Gastroesophageal sphincter (tissue), 4 donors: ENCODE measurements around the gene FBLIM1. TPM values are rescaled to one million over a fixed set of nuclear protein-coding genes. Genes with fewer than 3 reads are reported as not detected.

ENCODE experiments used
- ATAC-seq: fragments of 150-250 bp; one replicate; pipeline ENCODE4 v1.9.1; 2016; ENCODE audit warnings: mild to moderate bottlenecking, moderate library complexity
- H3K27ac ChIP-seq, 4 donors: fragments of 200-600 bp; sonication (generic) in 3 of 4; 1 replicate in 3 of 4; 2 replicates in 1 of 4; pipeline ENCODE4 v1.5.1; 2016 to 2019
- H3K27me3 ChIP-seq: fragments of 200-600 bp; sonication (generic); one replicate; pipeline ENCODE4 v1.5.1; 2019
- H3K36me3 ChIP-seq, 2 donors: fragments of 200-600 bp; sonication (generic); one replicate each; pipeline ENCODE4 v1.5.1; 2019; ENCODE audit warnings: control low read depth in 1 of 2
- H3K4me1 ChIP-seq, 3 donors: fragments of 200-600 bp; sonication (generic); 1 replicate in 2 of 3; 2 replicates in 1 of 3; pipeline ENCODE4 v1.5.1; 2016 to 2019; ENCODE audit warnings: control low read depth in 2 of 3
- H3K4me3 ChIP-seq, 2 donors: fragments of 200-600 bp; sonication (generic); one replicate each; pipeline ENCODE4 v1.5.1; 2019; ENCODE audit warnings: mild to moderate bottlenecking in 1 of 2, moderate library complexity in 1 of 2
- H3K9me3 ChIP-seq, 3 donors: fragments of 200-600 bp; sonication (generic); one replicate each; pipeline ENCODE4 v1.5.1; 2017 to 2019; ENCODE audit warnings: control low read depth in 2 of 3
- CTCF ChIP-seq, 4 experiments: fragments of 200-600 bp in 2 of 4; fragments of 450-650 bp in 2 of 4; sonication (generic) in 1 of 4; IDR thresholded peaks; one replicate each; pipeline ENCODE4 v1.5.1; 2017 to 2019; ENCODE audit warnings: antibody characterized with exemption in 4 of 4, mild to moderate bottlenecking in 2 of 4, moderate library complexity in 2 of 4
- EP300 ChIP-seq: sonication (generic); formaldehyde crosslinking; IDR thresholded peaks from one replicate; pipeline ENCODE4 v1.6.1; 2017; ENCODE audit warnings: antibody characterized with exemption, mild to moderate bottlenecking
- POLR2A ChIP-seq, 2 donors: fragments of 450-650 bp; IDR thresholded peaks; one replicate each; pipeline ENCODE4 v1.6.1; 2017; ENCODE audit warnings: antibody characterized with exemption in 2 of 2, mild to moderate bottlenecking in 2 of 2, moderate library complexity in 1 of 2
- POLR2AphosphoS5 ChIP-seq: sonication (generic); formaldehyde crosslinking; IDR thresholded peaks from one replicate; pipeline ENCODE4 v1.6.1; 2017; ENCODE audit warnings: antibody characterized with exemption
- WGBS, 2 donors: methylation state at CpG; one replicate each; pipeline ENCODE4 v1.1.5; 2018; ENCODE audit warnings: low coverage in 1 of 2; 5-methylcytosine and 5-hydroxymethylcytosine counted together
- total RNA-seq, 4 donors: library from RNA; depleted of rRNA; stranded (reverse); fragments of >200 nt; gene quantifications; one replicate each; pipeline ENCODE4 v1.1.0, GENCODE V29; 2016

Gene FBLIM1
- total RNA-seq, 4 donors from 2014 or later, result 40.4 to 106 (median 47.0) TPM

GRCh38 chr1:15722411-15722810 is 36.2 kb upstream of the FBLIM1 start:
- WGBS, 2 donors, result 60 to 89% methylated on average over 1 to 4 of the region's 4 CpGs
- no peaks in the 10 kb centered on the region for H3K27me3 ChIP-seq
- peaks cover 0 to 14% (median 0%) of the 10 kb centered on the region in 3 donors for H3K4me1 ChIP-seq
- H3K9me3 ChIP-seq, result no peaks in the 10 kb centered on the region
- H3K36me3 ChIP-seq, result peaks cover 0 to 98% of the 10 kb centered on the region in 2 donors
- ATAC-seq, result no peak
- no peak overlapping the region for H3K27ac ChIP-seq
- H3K4me3 ChIP-seq, result no peak overlapping the region
- TF ChIP-seq EP300 (no peak), POLR2AphosphoS5 (no peak)

- WGBS, 2 donors, result 72 to 75% methylated on average over 4 to 7 of the region's 13 CpGs
- no peaks in the 10 kb centered on the region for H3K9me3 ChIP-seq
- no peaks in the 10 kb centered on the region for H3K27me3 ChIP-seq
- H3K4me1 ChIP-seq, result peaks cover 0 to 8% (median 0%) of the 10 kb centered on the region in 3 donors
- no peak overlapping the region for H3K4me3 ChIP-seq
- no peak for ATAC-seq
- peaks cover 0 to 98% of the 10 kb centered on the region in 2 donors for H3K36me3 ChIP-seq
- H3K27ac ChIP-seq, result no peak overlapping the region
- no peak for TF ChIP-seq CTCF (IDR thresholded peaks at IDR 0.05)
- no peak for TF ChIP-seq POLR2AphosphoS5
- no peak for TF ChIP-seq POLR2A (IDR thresholded peaks at IDR 0.05)
- TF ChIP-seq EP300, result no peak
Measured at GRCh38 chr1:15722836-15723532, 35.6 kb upstream of the FBLIM1 start.

GRCh38 chr1:15723631-15724246 is 34.9 kb upstream of the FBLIM1 start:
- no peak overlapping the region for H3K4me3 ChIP-seq
- H3K27me3 ChIP-seq, result no peaks in the 10 kb centered on the region
- no peak for ATAC-seq
- H3K9me3 ChIP-seq, result no peaks in the 10 kb centered on the region
- H3K36me3 ChIP-seq, result peaks cover 0 to 98% of the 10 kb centered on the region in 2 donors
- no peak for TF ChIP-seq CTCF (IDR thresholded peaks at IDR 0.05)
- no peak for TF ChIP-seq POLR2AphosphoS5
- TF ChIP-seq POLR2A (IDR thresholded peaks at IDR 0.05), result no peak
- no peak for TF ChIP-seq EP300
- WGBS, 2 donors, result 82 to 87% methylated on average over 2 to 4 of the region's 20 CpGs
- H3K4me1 ChIP-seq, result peaks cover 0 to under 1% (median 0%) of the 10 kb centered on the region in 3 donors
- no peak overlapping the region for H3K27ac ChIP-seq

- Histone ChIP-seq H3K27me3 (no peaks in the 10 kb centered on the region), H3K4me3 (no peak overlapping the region), H3K36me3 (peaks cover 0 to 98% of the 10 kb centered on the region in 2 donors), H3K27ac (no peak overlapping the region), H3K9me3 (no peaks in the 10 kb centered on the region), H3K4me1 (no peaks in the 10 kb centered on the region)
- TF ChIP-seq POLR2A (IDR thresholded peaks at IDR 0.05) (no peak), EP300 (no peak), CTCF (IDR thresholded peaks at IDR 0.05) (no peak)
- 67 to 88% methylated on average over 3 to 5 of the region's 26 CpGs for WGBS, 2 donors
- ATAC-seq, result no peak
Measured at GRCh38 chr1:15724949-15725880, 33.4 kb upstream of the FBLIM1 start.

- no peaks in the 10 kb centered on the region for H3K4me1 ChIP-seq
- WGBS, 2 donors, result 80% methylated on average over 6 of the region's 9 CpGs; no CpG with 5 or more reads in 1 of the 2 donors
- H3K27ac ChIP-seq, result no peak overlapping the region
- H3K4me3 ChIP-seq, result no peak overlapping the region
- H3K27me3 ChIP-seq, result no peaks in the 10 kb centered on the region
- no peak for ATAC-seq
- no peak for TF ChIP-seq EP300
- no peak for TF ChIP-seq POLR2AphosphoS5
- no peak for TF ChIP-seq POLR2A (IDR thresholded peaks at IDR 0.05)
- TF ChIP-seq CTCF (IDR thresholded peaks at IDR 0.05), result no peak
- H3K9me3 ChIP-seq, result no peaks in the 10 kb centered on the region
- H3K36me3 ChIP-seq, result peaks cover 0 to 98% of the 10 kb centered on the region in 2 donors
Measured at GRCh38 chr1:15726508-15726907, 32.1 kb upstream of the FBLIM1 start.
